ENCODE results near the gene WIZ. TPM values are rescaled to one million over a fixed set of nuclear protein-coding genes. Genes with fewer than 3 reads are reported as not detected.
A peak's percentile ranks its signal among the peaks of the same experiment; 100 is the strongest.

WIZ gene
- total and polyA plus RNA-seq, 9 of the 15 experiments (the other 6 are each of a cell fraction or from before 2014, with no cell fraction given), result 0.06 to 37.5 (median 4.8) TPM

GRCh38 chr19:15461694-15462093, 11.9 kb upstream of the WIZ start:
- no peak overlapping the region for H3K4me2 ChIP-seq (ENCODE audit: insufficient read depth, low read length)
- no peaks in the 10 kb centered on the region for H3K9me1 ChIP-seq (ENCODE audit: control insufficient read depth, insufficient read depth, low read length)
- H3K36me3 ChIP-seq (ENCODE audit: control insufficient read depth, insufficient read depth, low read length), result no peaks in the 10 kb centered on the region
- no peaks in the 10 kb centered on the region for H4K20me1 ChIP-seq (replicated peaks; ENCODE audit: control insufficient read depth, insufficient read depth, low read length)
- intact Hi-C loops (cut with micrococcal nuclease) (no loop called here), in situ Hi-C loops (cut with MboI) (no loop called here)
- ChIA-PET POLR2A (no interaction called here), CTCF (ENCODE audit: low intra/inter-chr PET ratio) (no interaction called here)
- no peaks in the 10 kb centered on the region for H3K79me2 ChIP-seq (ENCODE audit: control insufficient read depth, insufficient read depth, low read length)
- H3K4me3 ChIP-seq, result no peak overlapping the region
- no peak overlapping the region for H2AFZ ChIP-seq (ENCODE audit: low read depth, low read length)
- H3K27me3 ChIP-seq (ENCODE audit: control insufficient read depth in 2 of 2, insufficient read depth in 2 of 2, low read length in 2 of 2), result peaks cover 3 to 17% of the 10 kb centered on the region in 2 experiments; a peak in 2 of 5 replicates
- no peak overlapping the region for H3K27ac ChIP-seq (ENCODE audit: extremely low read depth, low read depth, low read length)
- BruUV-seq (replicated peaks), result no TSS peak
- no peak overlapping the region for H3K9ac ChIP-seq (ENCODE audit: insufficient read depth in 1 of 2, low read depth in 2 of 2, low read length in 2 of 2)
- no peaks in the 10 kb centered on the region for H3K9me3 ChIP-seq (replicated peaks; ENCODE audit: control insufficient read depth, insufficient read depth, low read depth, low read length)
- DNase-seq (ENCODE audit: extremely low read depth in 1 of 4, low spot score in 3 of 4), result no peak
- no peak for ATAC-seq
- FAIRE-seq, result no peak
- TF ChIP-seq RBM25 (IDR thresholded peaks at IDR 0.05; ENCODE audit: low read depth, low read length, severe bottlenecking) (peak; percentile 84), ZFP36 (IDR thresholded peaks at IDR 0.05; ENCODE audit: low read depth, low read length, partially characterized antibody) (peak; percentile 77), ZZZ3 (IDR thresholded peaks at IDR 0.05) (no peak)
- WGBS (ENCODE audit: insufficient coverage, low coverage, missing lambda C conversion rate), result 6% methylated on average over 2 of the region's 2 CpGs
- peaks cover 3 to 15% of the 10 kb centered on the region in 2 experiments; a peak in 3 of 5 replicates for H3K4me1 ChIP-seq (replicated peaks in 1 of 2; ENCODE audit: control insufficient read depth in 2 of 2, insufficient read depth in 2 of 2, low read length in 2 of 2)

DNA sequence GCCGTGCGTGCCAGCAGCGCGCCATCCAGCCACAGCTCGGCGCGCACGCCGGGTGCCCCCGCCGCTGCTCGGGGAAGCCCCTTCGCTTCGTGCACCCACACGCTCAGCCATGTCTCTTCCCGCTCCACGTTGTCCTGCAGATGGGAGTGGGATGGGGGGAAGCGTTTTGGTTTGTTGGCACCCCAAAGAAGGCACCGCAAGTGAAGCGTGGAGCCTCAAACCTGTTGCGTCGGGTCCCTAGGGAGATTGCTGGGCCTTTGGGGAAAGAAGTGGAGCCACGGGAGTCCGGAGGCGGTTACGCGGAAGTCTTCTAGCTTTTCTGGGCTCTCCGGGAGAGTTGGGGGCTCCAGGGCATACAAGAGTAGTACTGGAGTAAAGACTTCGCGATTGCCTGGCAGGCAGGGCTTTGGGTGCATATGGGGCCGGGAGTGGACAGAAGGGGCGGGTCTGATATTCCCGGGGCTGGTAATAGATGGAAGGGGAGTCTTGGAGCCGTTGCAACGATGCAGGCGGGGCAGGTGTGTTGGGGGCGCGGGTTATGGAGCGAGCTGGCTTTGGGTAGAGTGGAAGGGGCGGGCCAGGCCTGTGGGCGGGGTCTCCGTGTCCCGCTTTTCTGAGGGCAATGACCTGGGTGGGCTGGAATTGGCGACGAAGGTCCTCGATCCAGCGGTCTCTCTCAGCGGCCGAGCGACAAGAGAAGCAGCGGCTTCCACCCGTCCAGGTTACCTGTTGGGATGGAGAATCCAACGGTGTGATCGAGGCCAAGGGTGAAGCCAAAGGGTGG, 8.1 kb upstream of the WIZ start:
- POLR2A ChIA-PET, result no interaction called here
- in situ Hi-C loops (cut with MboI), result no loop called here
- Histone ChIP-seq H4K20me1 (replicated peaks; ENCODE audit: control insufficient read depth, insufficient read depth, low read length) (no peaks in the 10 kb centered on the region), H3K79me2 (ENCODE audit: control insufficient read depth, insufficient read depth, low read length) (no peaks in the 10 kb centered on the region), H3K9me1 (ENCODE audit: control insufficient read depth, insufficient read depth, low read length) (no peaks in the 10 kb centered on the region), H3K4me1 (replicated peaks in 1 of 2; ENCODE audit: control insufficient read depth in 2 of 2, insufficient read depth in 2 of 2, low read length in 2 of 2) (peaks cover 1 to 27% of the 10 kb centered on the region in 2 experiments; a peak in 3 of 5 replicates), H2AFZ (ENCODE audit: low read depth, low read length) (no peak overlapping the region), H3K4me3 (no peak overlapping the region), H3K9me3 (replicated peaks; ENCODE audit: control insufficient read depth, insufficient read depth, low read depth, low read length) (no peaks in the 10 kb centered on the region), H3K9ac (ENCODE audit: insufficient read depth in 1 of 2, low read depth in 2 of 2, low read length in 2 of 2) (no peak overlapping the region), H3K4me2 (ENCODE audit: insufficient read depth, low read length) (no peak overlapping the region), H3K27ac (ENCODE audit: extremely low read depth, low read depth, low read length) (no peak overlapping the region), H3K27me3 (ENCODE audit: control insufficient read depth in 2 of 2, insufficient read depth in 2 of 2, low read length in 2 of 2) (peaks cover 0 to 11% of the 10 kb centered on the region in 2 experiments; a peak in 2 of 5 replicates), H3K36me3 (ENCODE audit: control insufficient read depth, insufficient read depth, low read length) (no peaks in the 10 kb centered on the region)
- 39% methylated on average over 31 of the region's 54 CpGs for WGBS (ENCODE audit: insufficient coverage, low coverage, missing lambda C conversion rate)
- intact Hi-C loops (cut with micrococcal nuclease), result no loop called here
- FAIRE-seq (no peak), DNase-seq (ENCODE audit: extremely low read depth in 1 of 4, low spot score in 3 of 4) (no peak), ATAC-seq (no peak)
- no TSS peak for BruUV-seq (replicated peaks)
- CTCF ChIA-PET (ENCODE audit: low intra/inter-chr PET ratio), result no interaction called here
- TF ChIP-seq ZNF561 (CRISPR knock-in tag; conservative IDR thresholded peaks at IDR 0.05) (no peak), TRIM28 (IDR thresholded peaks at IDR 0.05) (no peak), UBTF (IDR thresholded peaks at IDR 0.05; ENCODE audit: borderline replicate concordance in 1 of 2, low read depth in 2 of 2, low read length in 2 of 2) (no peak)
- TF ChIP-seq, protein P1, sequence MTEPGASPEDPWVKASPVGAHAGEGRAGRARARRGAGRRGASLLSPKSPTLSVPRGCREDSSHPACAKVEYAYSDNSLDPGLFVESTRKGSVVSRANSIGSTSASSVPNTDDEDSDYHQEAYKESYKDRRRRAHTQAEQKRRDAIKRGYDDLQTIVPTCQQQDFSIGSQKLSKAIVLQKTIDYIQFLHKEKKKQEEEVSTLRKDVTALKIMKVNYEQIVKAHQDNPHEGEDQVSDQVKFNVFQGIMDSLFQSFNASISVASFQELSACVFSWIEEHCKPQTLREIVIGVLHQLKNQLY (CRISPR knock-in tag; conservative IDR thresholded peaks at IDR 0.05), result no peak

All from K562 (cell line).